ENCODE data around the gene USP20.

Gene USP20

DNA sequence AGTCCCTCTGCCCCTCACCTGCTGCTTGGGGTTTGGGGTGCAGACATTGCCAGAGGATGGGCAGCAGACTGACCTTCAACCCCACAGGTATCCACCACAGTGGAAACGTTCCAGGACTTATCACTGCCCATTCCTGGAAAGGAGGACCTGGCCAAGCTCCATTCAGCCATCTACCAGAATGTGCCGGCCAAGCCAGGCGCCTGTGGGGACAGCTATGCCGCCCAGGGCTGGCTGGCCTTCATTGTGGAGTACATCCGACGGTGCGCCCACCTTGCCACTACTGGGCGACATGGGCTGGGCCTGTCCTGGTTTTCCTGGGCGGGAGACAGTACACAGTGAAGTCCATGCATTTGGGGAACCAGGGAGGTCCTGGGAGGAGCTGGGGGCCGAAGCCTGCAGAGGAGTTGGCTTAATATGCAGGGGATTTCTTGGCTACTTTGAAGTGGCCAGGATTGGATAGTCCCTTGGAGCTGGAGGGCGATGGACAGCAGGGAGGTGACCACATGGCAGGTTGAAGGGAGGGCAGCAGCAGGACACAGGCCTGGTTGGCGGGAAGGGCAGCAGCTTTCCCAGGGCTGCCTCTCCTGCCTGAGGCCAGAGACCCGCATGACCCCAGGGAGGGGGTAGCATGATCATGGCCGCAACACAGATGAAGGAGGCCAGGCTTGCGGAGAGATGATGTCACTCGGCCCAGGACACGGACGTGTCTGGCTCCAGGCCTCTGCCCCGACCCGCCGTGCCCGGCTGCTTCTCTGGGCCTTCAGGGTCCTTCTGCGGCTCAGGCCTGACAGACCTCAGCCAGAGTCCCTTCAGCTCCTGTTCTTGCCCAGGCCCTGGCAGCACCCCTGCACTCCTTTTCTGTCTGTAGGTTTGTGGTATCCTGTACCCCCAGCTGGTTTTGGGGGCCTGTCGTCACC, 34.6 kb downstream of the USP20 start:
- ATAC-seq = no peak
- TF ChIP-seq OSR1 (CRISPR knock-in tag; IDR thresholded peaks at IDR 0.05) = no peak
- no peak for TF ChIP-seq ZNF70 (CRISPR knock-in tag; IDR thresholded peaks at IDR 0.05)
- no peak for TF ChIP-seq RARB (CRISPR knock-in tag; IDR thresholded peaks at IDR 0.05)
- TF ChIP-seq, protein P1, sequence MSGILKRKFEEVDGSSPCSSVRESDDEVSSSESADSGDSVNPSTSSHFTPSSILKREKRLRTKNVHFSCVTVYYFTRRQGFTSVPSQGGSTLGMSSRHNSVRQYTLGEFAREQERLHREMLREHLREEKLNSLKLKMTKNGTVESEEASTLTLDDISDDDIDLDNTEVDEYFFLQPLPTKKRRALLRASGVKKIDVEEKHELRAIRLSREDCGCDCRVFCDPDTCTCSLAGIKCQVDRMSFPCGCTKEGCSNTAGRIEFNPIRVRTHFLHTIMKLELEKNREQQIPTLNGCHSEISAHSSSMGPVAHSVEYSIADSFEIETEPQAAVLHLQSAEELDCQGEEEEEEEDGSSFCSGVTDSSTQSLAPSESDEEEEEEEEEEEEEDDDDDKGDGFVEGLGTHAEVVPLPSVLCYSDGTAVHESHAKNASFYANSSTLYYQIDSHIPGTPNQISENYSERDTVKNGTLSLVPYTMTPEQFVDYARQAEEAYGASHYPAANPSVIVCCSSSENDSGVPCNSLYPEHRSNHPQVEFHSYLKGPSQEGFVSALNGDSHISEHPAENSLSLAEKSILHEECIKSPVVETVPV (CRISPR knock-in tag; IDR thresholded peaks at IDR 0.05) = no peak
- no peak for TF ChIP-seq BACH2 (CRISPR knock-in tag; IDR thresholded peaks at IDR 0.05; ENCODE audit: borderline replicate concordance)
- TF ChIP-seq, protein P2, sequence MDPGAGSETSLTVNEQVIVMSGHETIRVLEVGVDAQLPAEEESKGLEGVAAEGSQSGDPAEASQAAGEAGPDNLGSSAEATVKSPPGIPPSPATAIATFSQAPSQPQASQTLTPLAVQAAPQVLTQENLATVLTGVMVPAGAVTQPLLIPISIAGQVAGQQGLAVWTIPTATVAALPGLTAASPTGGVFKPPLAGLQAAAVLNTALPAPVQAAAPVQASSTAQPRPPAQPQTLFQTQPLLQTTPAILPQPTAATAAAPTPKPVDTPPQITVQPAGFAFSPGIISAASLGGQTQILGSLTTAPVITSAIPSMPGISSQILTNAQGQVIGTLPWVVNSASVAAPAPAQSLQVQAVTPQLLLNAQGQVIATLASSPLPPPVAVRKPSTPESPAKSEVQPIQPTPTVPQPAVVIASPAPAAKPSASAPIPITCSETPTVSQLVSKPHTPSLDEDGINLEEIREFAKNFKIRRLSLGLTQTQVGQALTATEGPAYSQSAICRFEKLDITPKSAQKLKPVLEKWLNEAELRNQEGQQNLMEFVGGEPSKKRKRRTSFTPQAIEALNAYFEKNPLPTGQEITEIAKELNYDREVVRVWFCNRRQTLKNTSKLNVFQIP (CRISPR knock-in tag; IDR thresholded peaks at IDR 0.05; ENCODE audit: borderline replicate concordance, low read depth) = no peak
- TF ChIP-seq, protein P3, sequence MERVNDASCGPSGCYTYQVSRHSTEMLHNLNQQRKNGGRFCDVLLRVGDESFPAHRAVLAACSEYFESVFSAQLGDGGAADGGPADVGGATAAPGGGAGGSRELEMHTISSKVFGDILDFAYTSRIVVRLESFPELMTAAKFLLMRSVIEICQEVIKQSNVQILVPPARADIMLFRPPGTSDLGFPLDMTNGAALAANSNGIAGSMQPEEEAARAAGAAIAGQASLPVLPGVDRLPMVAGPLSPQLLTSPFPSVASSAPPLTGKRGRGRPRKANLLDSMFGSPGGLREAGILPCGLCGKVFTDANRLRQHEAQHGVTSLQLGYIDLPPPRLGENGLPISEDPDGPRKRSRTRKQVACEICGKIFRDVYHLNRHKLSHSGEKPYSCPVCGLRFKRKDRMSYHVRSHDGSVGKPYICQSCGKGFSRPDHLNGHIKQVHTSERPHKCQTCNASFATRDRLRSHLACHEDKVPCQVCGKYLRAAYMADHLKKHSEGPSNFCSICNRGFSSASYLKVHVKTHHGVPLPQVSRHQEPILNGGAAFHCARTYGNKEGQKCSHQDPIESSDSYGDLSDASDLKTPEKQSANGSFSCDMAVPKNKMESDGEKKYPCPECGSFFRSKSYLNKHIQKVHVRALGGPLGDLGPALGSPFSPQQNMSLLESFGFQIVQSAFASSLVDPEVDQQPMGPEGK (CRISPR knock-in tag; IDR thresholded peaks at IDR 0.05; ENCODE audit: borderline replicate concordance) = no peak
- TF ChIP-seq SNAI2 (CRISPR knock-in tag; IDR thresholded peaks at IDR 0.05) = no peak
- TF ChIP-seq CSDC2 (CRISPR knock-in tag; IDR thresholded peaks at IDR 0.05) = no peak
- no peak for TF ChIP-seq GLIS3 (CRISPR knock-in tag; IDR thresholded peaks at IDR 0.05)
- no peak for TF ChIP-seq ZNF8 (CRISPR knock-in tag; IDR thresholded peaks at IDR 0.05)
- TF ChIP-seq ZC3H10 (CRISPR knock-in tag; IDR thresholded peaks at IDR 0.05) = no peak
- TF ChIP-seq TCF4 (CRISPR knock-in tag; IDR thresholded peaks at IDR 0.05; ENCODE audit: borderline replicate concordance) = no peak
- no peak for TF ChIP-seq ARNTL (CRISPR knock-in tag; IDR thresholded peaks at IDR 0.05; ENCODE audit: borderline replicate concordance, low read depth)

DNA sequence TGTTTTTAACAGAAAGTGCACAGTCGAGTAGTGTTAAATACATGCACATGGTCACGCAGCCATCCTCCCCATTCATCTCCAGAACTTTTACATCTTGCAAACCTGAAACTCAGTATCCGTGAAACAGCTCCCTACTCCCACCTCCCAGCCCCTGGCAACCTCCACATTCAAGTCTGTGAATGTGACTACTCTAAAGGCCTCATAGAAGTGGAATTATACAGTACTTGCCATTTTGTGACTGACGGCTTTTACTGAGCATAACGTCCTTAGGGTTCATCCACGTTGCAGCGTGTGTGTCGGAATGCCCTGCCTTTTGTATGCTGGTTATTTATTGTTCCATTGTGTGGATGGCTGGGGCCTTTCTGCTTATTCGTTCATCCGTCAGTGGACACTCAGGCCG, 35.8 kb downstream of the USP20 start:
- ATAC-seq = no peak
- TF ChIP-seq ZNF70 (CRISPR knock-in tag; IDR thresholded peaks at IDR 0.05) (no peak), ZC3H10 (CRISPR knock-in tag; IDR thresholded peaks at IDR 0.05) (no peak), SNAI2 (CRISPR knock-in tag; IDR thresholded peaks at IDR 0.05) (no peak), RARB (CRISPR knock-in tag; IDR thresholded peaks at IDR 0.05) (no peak), OSR1 (CRISPR knock-in tag; IDR thresholded peaks at IDR 0.05) (no peak), ZFP30 (CRISPR knock-in tag; IDR thresholded peaks at IDR 0.05) (no peak), ARNTL (CRISPR knock-in tag; IDR thresholded peaks at IDR 0.05; ENCODE audit: borderline replicate concordance, low read depth) (no peak), CSDC2 (CRISPR knock-in tag; IDR thresholded peaks at IDR 0.05) (no peak), BACH2 (CRISPR knock-in tag; IDR thresholded peaks at IDR 0.05; ENCODE audit: borderline replicate concordance) (no peak), ZNF565 (CRISPR knock-in tag; conservative IDR thresholded peaks at IDR 0.05; ENCODE audit: low read depth) (no peak)
- TF ChIP-seq, protein P1 (CRISPR knock-in tag; IDR thresholded peaks at IDR 0.05) = no peak
- TF ChIP-seq, protein P2 (CRISPR knock-in tag; IDR thresholded peaks at IDR 0.05; ENCODE audit: borderline replicate concordance, low read depth) = no peak
- TF ChIP-seq, protein P3 (CRISPR knock-in tag; IDR thresholded peaks at IDR 0.05; ENCODE audit: borderline replicate concordance) = no peak
